HG03103 (cell line): ENCODE data around the gene MNDA.

ENCODE experiments used
- ATAC-seq: cut with Tn5 transposase; IDR thresholded peaks from one replicate; pipeline ENCODE4 v1.9.1; 2021; ENCODE audit warnings: low read depth; ENCODE audit not compliant: unreplicated experiment

MNDA gene

GRCh38 chr1:158830904-158831507 is at the start of gene MNDA:
MNDA (plus strand) TSS chr1:158831351; CDS start chr1:158842154, 10,803 bp downstream.
- ATAC-seq = peak; percentile 90

- no peak for ATAC-seq
Measured at GRCh38 chr1:158793604-158794003, 37.5 kb upstream of the MNDA start.

GRCh38 chr1:158794247-158794646 is 36.9 kb upstream of the MNDA start:
- no peak for ATAC-seq

- ATAC-seq = no peak
Measured at GRCh38 chr1:158798531-158798930, 32.6 kb upstream of the MNDA start.

- no peak for ATAC-seq
Measured at GRCh38 chr1:158799689-158800088, 31.5 kb upstream of the MNDA start.

- ATAC-seq = no peak
Measured at GRCh38 chr1:158800526-158800925, 30.6 kb upstream of the MNDA start.

GRCh38 chr1:158801396-158801795 is 29.8 kb upstream of the MNDA start:
- no peak for ATAC-seq

- ATAC-seq = no peak
Measured at GRCh38 chr1:158803678-158804077, 27.5 kb upstream of the MNDA start.

- no peak for ATAC-seq
Measured at GRCh38 chr1:158806916-158807536, 24.1 kb upstream of the MNDA start.

GRCh38 chr1:158809256-158809655 is 21.9 kb upstream of the MNDA start:
- ATAC-seq = no peak

GRCh38 chr1:158809862-158810261 is 21.3 kb upstream of the MNDA start:
- no peak for ATAC-seq

- ATAC-seq = no peak
Measured at GRCh38 chr1:158810311-158810710, 20.8 kb upstream of the MNDA start.

GRCh38 chr1:158812336-158812735 is 18.8 kb upstream of the MNDA start:
- no peak for ATAC-seq

GRCh38 chr1:158813164-158813563 is 18.0 kb upstream of the MNDA start:
- ATAC-seq = no peak

GRCh38 chr1:158814970-158815369 is 16.2 kb upstream of the MNDA start:
- no peak for ATAC-seq

- ATAC-seq = no peak
Measured at GRCh38 chr1:158818560-158818959, 12.6 kb upstream of the MNDA start.

- peak; percentile 10 for ATAC-seq
Measured at GRCh38 chr1:158818975-158819431, 12.1 kb upstream of the MNDA start.

GRCh38 chr1:158819461-158820443 is 11.4 kb upstream of the MNDA start:
- peak; percentile 85 for ATAC-seq

GRCh38 chr1:158821723-158822122 is 9.4 kb upstream of the MNDA start:
- no peak for ATAC-seq

- ATAC-seq = peak; percentile 38
Measured at GRCh38 chr1:158830074-158830677, 975 bp upstream of the MNDA start.

GRCh38 chr1:158833264-158833663 is 2.1 kb downstream of the MNDA start:
- no peak for ATAC-seq
